CD4-positive, alpha-beta T cell treated with Interleukin-17A for 1 hour (primary cell): Measurements from ENCODE around the gene PRKN.

Experiments used
- DNase-seq: peaks from one replicate; pipeline ENCODE4 v3.0.0-alpha.2; 2020

PRKN gene

GRCh38 chr6:162289972-162290371 lies 437.6 kb downstream of the PRKN start:
- no peak for DNase-seq

GRCh38 chr6:162273986-162274385 lies 453.6 kb downstream of the PRKN start:
- no peak for DNase-seq

GRCh38 chr6:162271922-162272321 lies 455.6 kb downstream of the PRKN start:
- DNase-seq, result no peak

GRCh38 chr6:162270966-162271365 lies 456.6 kb downstream of the PRKN start:
- DNase-seq, result no peak

- DNase-seq, result no peak
Measured at GRCh38 chr6:162267641-162268040, 459.9 kb downstream of the PRKN start.

GRCh38 chr6:162267126-162267525 lies 460.4 kb downstream of the PRKN start:
- DNase-seq, result no peak

- DNase-seq, result no peak
Measured at GRCh38 chr6:162264581-162264980, 463.0 kb downstream of the PRKN start.

- no peak for DNase-seq
Measured at GRCh38 chr6:162262466-162263196, 464.9 kb downstream of the PRKN start.

GRCh38 chr6:162261598-162261997 lies 466.0 kb downstream of the PRKN start:
- DNase-seq, result no peak

- no peak for DNase-seq
Measured at GRCh38 chr6:162260027-162260426, 467.5 kb downstream of the PRKN start.

- DNase-seq, result no peak
Measured at GRCh38 chr6:162258647-162259046, 468.9 kb downstream of the PRKN start.

- no peak for DNase-seq
Measured at GRCh38 chr6:162256361-162256760, 471.2 kb downstream of the PRKN start.

GRCh38 chr6:162251257-162251656 lies 476.3 kb downstream of the PRKN start:
- DNase-seq, result no peak

GRCh38 chr6:162249907-162250642 lies 477.5 kb downstream of the PRKN start:
- DNase-seq, result no peak

GRCh38 chr6:162245830-162246420 lies 481.6 kb downstream of the PRKN start:
- no peak for DNase-seq

- DNase-seq, result no peak
Measured at GRCh38 chr6:162244031-162244430, 483.5 kb downstream of the PRKN start.

GRCh38 chr6:162242915-162243314 lies 484.7 kb downstream of the PRKN start:
- DNase-seq, result no peak

GRCh38 chr6:162239330-162239729 lies 488.2 kb downstream of the PRKN start:
- DNase-seq, result no peak

- no peak for DNase-seq
Measured at GRCh38 chr6:162238675-162239074, 488.9 kb downstream of the PRKN start.

- no peak for DNase-seq
Measured at GRCh38 chr6:162237331-162237730, 490.2 kb downstream of the PRKN start.

- no peak for DNase-seq
Measured at GRCh38 chr6:162234631-162235030, 492.9 kb downstream of the PRKN start.

- DNase-seq, result no peak
Measured at GRCh38 chr6:162230147-162230752, 497.3 kb downstream of the PRKN start.

- no peak for DNase-seq
Measured at GRCh38 chr6:162229093-162229492, 498.5 kb downstream of the PRKN start.

GRCh38 chr6:162226803-162227202 lies 500.8 kb downstream of the PRKN start:
- DNase-seq, result no peak
